ENCODE results near the gene ZNF839.

ZNF839 gene

DNA sequence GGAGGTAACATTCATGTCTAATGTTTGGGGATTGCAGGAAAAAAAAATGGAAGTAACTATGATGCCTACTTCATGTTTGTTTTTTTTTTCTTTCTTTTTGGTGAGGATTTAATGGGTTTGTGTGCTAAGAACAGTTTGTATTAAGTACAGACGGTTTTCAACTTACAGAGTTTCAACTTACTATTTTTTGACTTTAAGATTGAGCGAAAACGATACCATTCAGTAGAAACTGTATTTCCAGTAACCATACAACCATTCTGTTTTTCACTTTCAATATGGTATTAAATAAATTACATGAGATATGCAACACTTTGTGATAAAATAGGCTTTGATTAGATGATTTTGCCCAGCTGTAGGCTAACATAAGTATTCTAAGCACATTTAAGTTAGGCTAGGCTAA lies 53.6 kb downstream of the ZNF839 start:
- no peak for DNase-seq (ENCODE audit: low spot score)
- TF ChIP-seq CTCF (IDR thresholded peaks at IDR 0.05; ENCODE audit: extremely low read depth, missing control alignments) = no peak

DNA sequence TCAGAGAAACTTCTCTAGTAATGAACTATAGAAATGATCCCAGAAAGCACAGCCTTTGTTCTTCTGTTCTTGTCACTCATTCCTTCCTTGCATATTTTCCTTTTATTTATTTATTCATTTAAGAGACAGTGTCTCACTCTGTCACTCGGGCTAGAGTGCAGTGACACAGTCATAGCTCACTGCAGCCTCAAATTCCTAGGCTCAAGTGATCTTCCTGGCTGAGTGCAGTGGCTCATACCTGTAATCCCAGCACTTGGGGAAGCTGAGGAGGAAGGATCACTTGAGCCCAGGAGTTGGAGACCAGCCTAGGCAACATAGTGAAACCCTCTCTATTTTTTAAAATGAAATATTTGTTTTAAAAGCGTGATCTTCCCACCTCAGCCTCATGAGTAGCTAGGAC lies 54.7 kb downstream of the ZNF839 start:
- no peak for TF ChIP-seq CTCF (IDR thresholded peaks at IDR 0.05; ENCODE audit: extremely low read depth, missing control alignments)
- no peak for DNase-seq (ENCODE audit: low spot score)

- no peak for DNase-seq (ENCODE audit: low spot score)
- TF ChIP-seq CTCF (IDR thresholded peaks at IDR 0.05; ENCODE audit: extremely low read depth, missing control alignments) = no peak
Measured at GRCh38 chr14:102375119-102375518, 55.6 kb downstream of the ZNF839 start.

GRCh38 chr14:102377696-102378095 lies 58.1 kb downstream of the ZNF839 start:
- TF ChIP-seq CTCF (IDR thresholded peaks at IDR 0.05; ENCODE audit: extremely low read depth, missing control alignments) = no peak
- no peak for DNase-seq (ENCODE audit: low spot score)

GRCh38 chr14:102378830-102379229 lies 59.3 kb downstream of the ZNF839 start:
- DNase-seq (ENCODE audit: low spot score) = no peak

GRCh38 chr14:102387086-102387485 lies 67.5 kb downstream of the ZNF839 start:
- no peak for DNase-seq (ENCODE audit: low spot score)
- no peak for TF ChIP-seq CTCF (IDR thresholded peaks at IDR 0.05; ENCODE audit: extremely low read depth, missing control alignments)

More at GRCh38 chr14:102378830-102379229, 59.3 kb downstream of the ZNF839 start:
- no peak for TF ChIP-seq CTCF (IDR thresholded peaks at IDR 0.05; ENCODE audit: extremely low read depth, missing control alignments)

DNA sequence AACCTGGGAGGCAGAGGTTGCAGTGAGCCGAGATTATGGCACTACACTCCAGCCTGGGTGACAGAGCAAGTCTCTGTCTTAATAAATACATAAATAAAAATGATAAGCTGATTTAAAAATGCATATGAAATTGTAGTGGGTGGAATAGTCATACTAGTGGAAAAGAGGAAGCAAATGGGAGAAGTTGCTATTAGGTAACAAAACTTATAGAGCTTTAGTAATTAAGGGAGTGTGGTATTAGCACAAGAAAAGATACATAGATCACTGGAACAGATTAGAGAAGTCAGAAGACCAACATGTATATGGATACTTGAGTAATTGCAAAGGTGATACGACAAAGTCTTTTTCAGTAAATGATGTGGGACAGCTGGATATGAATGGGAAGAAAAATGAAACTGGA lies 69.7 kb downstream of the ZNF839 start:
- no peak for TF ChIP-seq CTCF (IDR thresholded peaks at IDR 0.05; ENCODE audit: extremely low read depth, missing control alignments)
- no peak for DNase-seq (ENCODE audit: low spot score)
